GM19455 (cell line): ENCODE measurements around the gene OR10X1.

ENCODE experiments used
- ATAC-seq: cut with Tn5 transposase; IDR thresholded peaks from one replicate; pipeline ENCODE4 v1.9.1; 2021; ENCODE audit not compliant: unreplicated experiment

Gene OR10X1

GRCh38 chr1:158579733-158580132 lies at the start of gene OR10X1:
TSS of gene OR10X1 (minus strand) at chr1:158579899. CDS start at chr1:158579899, 0 bp downstream.
- ATAC-seq, result no peak

- no peak for ATAC-seq
Measured at GRCh38 chr1:158613764-158614163, 34.1 kb upstream of the OR10X1 start.

- no peak for ATAC-seq
Measured at GRCh38 chr1:158611916-158612315, 32.2 kb upstream of the OR10X1 start.

GRCh38 chr1:158607296-158607695 lies 27.6 kb upstream of the OR10X1 start:
- ATAC-seq, result no peak

GRCh38 chr1:158604968-158605367 lies 25.3 kb upstream of the OR10X1 start, which contains the start of gene OR10Z1:
TSS of gene OR10Z1 (plus strand) at chr1:158605268. CDS start at chr1:158606439, 1,171 bp downstream.
- no peak for ATAC-seq

GRCh38 chr1:158600735-158601134 lies 21.0 kb upstream of the OR10X1 start:
- ATAC-seq, result no peak

GRCh38 chr1:158586942-158587341 lies 7.2 kb upstream of the OR10X1 start:
- ATAC-seq, result no peak

- no peak for ATAC-seq
Measured at GRCh38 chr1:158583962-158584361, 4.3 kb upstream of the OR10X1 start.

- no peak for ATAC-seq
Measured at GRCh38 chr1:158577561-158577960, 2.1 kb downstream of the OR10X1 start.

- ATAC-seq, result no peak
Measured at GRCh38 chr1:158572226-158572625, 7.5 kb downstream of the OR10X1 start.

GRCh38 chr1:158570480-158570879 lies 9.2 kb downstream of the OR10X1 start, which contains the start of gene OR6P1:
TSS of gene OR6P1 (minus strand) at chr1:158570580. CDS start at chr1:158563604, 6,976 bp downstream.
- no peak for ATAC-seq

- no peak for ATAC-seq
Measured at GRCh38 chr1:158564608-158565007, 15.1 kb downstream of the OR10X1 start.

- ATAC-seq, result no peak
Measured at GRCh38 chr1:158563853-158564252, 15.8 kb downstream of the OR10X1 start.

GRCh38 chr1:158559696-158560095 lies 20.0 kb downstream of the OR10X1 start:
- no peak for ATAC-seq

GRCh38 chr1:158554352-158554751 lies 25.3 kb downstream of the OR10X1 start, which contains the start of gene OR6Y1:
TSS of gene OR6Y1 (minus strand) at chr1:158554405. CDS start at chr1:158548105, 6,300 bp downstream.
- no peak for ATAC-seq

- no peak for ATAC-seq
Measured at GRCh38 chr1:158552296-158552695, 27.4 kb downstream of the OR10X1 start.

GRCh38 chr1:158547533-158547932 lies 32.2 kb downstream of the OR10X1 start:
- no peak for ATAC-seq

- no peak for ATAC-seq
Measured at GRCh38 chr1:158537609-158538008, 42.1 kb downstream of the OR10X1 start.

GRCh38 chr1:158534496-158534895 lies 45.2 kb downstream of the OR10X1 start:
- no peak for ATAC-seq
